Nephron (organoid): ENCODE data around the gene STPG2.

Experiments
- H3K27ac Mint-ChIP-seq, 3 experiments: 2 replicates each; pipeline ENCODE4 v1.8.0; 2020; ENCODE audit warnings: mixed read lengths in 3 of 3, mild to moderate bottlenecking in 2 of 3, moderate library complexity in 1 of 3
- H3K27me3 Mint-ChIP-seq: 2 replicates; pipeline ENCODE4 v1.8.0; 2021; ENCODE audit warnings: low read depth, mild to moderate bottlenecking, moderate library complexity, mixed read lengths
- H3K36me3 Mint-ChIP-seq: 2 replicates; pipeline ENCODE4 v1.8.0; 2020; ENCODE audit warnings: low read depth, mixed read lengths
- H3K4me1 Mint-ChIP-seq: 2 replicates; pipeline ENCODE4 v1.8.0; 2020; ENCODE audit warnings: mixed read lengths
- H3K4me3 Mint-ChIP-seq, 3 experiments: 2 replicates each; pipeline ENCODE4 v1.8.0; 2020; ENCODE audit warnings: mild to moderate bottlenecking in 3 of 3, mixed read lengths in 3 of 3, moderate library complexity in 2 of 3
- H3K9me3 Mint-ChIP-seq: 2 replicates; pipeline ENCODE4 v1.8.0; 2020; ENCODE audit warnings: mixed read lengths
- CTCF ChIP-seq, 3 experiments: fragments of 200-600 bp; sonication (generic); IDR thresholded peaks; one replicate each; pipeline ENCODE4 v1.5.0; 2021; ENCODE audit warnings: antibody characterized with exemption in 3 of 3; ENCODE audit not compliant: unreplicated experiment in 3 of 3

STPG2 gene

DNA sequence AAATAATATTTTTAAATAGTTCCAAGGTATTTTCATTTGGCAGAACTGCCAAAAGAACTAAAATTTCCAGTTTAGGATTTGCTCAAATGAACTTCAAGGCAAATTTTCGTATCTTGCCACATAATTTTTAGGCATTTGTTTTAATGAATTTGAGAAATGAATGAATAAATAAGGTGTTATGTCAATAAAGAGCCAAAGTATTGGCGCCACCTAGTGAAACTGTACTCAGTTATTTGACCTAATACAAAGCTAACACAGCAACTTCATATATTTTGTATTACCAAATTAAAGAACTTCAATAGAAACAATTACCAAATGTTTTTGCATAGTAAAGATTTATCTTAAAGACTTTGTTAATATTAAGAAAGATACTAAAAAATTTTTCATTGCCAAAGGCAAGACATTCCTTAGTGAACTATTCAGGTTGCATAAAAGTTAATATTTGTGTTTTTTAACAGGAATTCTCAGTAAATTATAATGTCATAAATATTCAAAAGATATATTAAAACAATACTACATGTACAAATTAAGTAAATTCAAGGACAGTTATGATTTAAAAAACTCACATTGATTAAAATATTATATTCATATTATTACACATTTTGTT, 50.3 kb downstream of the STPG2 start:
- peak; percentile 45 to 67 (median 63) for TF ChIP-seq CTCF (IDR thresholded peaks at IDR 0.05; ENCODE audit: unreplicated experiment in 3 of 3)
- H3K27ac Mint-ChIP-seq = no peak overlapping the region
- H3K4me1 Mint-ChIP-seq = no peaks in the 10 kb centered on the region
- H3K36me3 Mint-ChIP-seq = no peaks in the 10 kb centered on the region
- peaks cover 10% of the 10 kb centered on the region for H3K9me3 Mint-ChIP-seq
- no peak overlapping the region for H3K4me3 Mint-ChIP-seq
- H3K27me3 Mint-ChIP-seq = no peaks in the 10 kb centered on the region

DNA sequence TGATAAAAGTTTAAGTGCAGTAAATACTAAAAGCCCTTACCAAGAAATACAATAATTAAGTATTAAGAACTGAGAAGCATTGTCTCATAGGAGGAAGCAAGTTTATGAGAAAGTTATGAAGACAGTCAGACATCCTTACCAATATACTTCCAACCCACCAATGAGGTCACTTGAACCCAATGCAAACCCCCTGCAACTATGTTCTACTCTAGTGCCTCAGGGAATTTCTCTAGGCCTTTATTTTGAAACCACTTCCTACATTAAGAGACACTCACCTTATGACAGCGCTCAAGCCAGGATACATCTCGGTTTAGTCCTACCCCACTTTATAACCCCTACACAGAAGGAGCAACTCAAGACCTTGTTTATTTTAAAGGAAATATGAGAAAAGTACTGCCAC, 61.3 kb downstream of the STPG2 start:
- no peaks in the 10 kb centered on the region for H3K4me1 Mint-ChIP-seq
- H3K27me3 Mint-ChIP-seq = no peaks in the 10 kb centered on the region
- no peak overlapping the region for H3K27ac Mint-ChIP-seq
- H3K4me3 Mint-ChIP-seq = no peak overlapping the region
- H3K9me3 Mint-ChIP-seq = no peaks in the 10 kb centered on the region
- no peak for TF ChIP-seq CTCF (IDR thresholded peaks at IDR 0.05; ENCODE audit: unreplicated experiment in 3 of 3)
- H3K36me3 Mint-ChIP-seq = no peaks in the 10 kb centered on the region

DNA sequence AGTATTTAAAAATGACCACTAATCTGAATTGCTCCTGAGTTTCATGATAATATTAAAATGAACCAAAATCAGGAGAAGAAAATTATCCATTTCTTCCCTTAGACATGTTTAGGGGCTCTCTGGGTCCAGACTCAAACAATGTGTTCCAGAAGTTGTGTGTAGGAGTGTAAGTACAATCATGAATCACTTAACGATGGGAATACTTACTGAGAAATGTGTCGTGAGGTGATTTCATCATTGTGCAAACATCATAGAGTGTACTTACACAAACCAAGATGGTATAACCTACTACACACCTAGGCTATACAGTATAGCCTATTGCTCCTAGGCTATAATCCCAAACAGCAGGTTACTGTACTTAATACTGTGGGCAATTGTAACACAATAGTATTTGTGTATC, 74.8 kb downstream of the STPG2 start:
- H3K4me1 Mint-ChIP-seq = no peaks in the 10 kb centered on the region
- no peak overlapping the region for H3K4me3 Mint-ChIP-seq
- H3K36me3 Mint-ChIP-seq = no peaks in the 10 kb centered on the region
- peaks cover 13% of the 10 kb centered on the region for H3K9me3 Mint-ChIP-seq
- H3K27ac Mint-ChIP-seq = no peak overlapping the region
- TF ChIP-seq CTCF (IDR thresholded peaks at IDR 0.05; ENCODE audit: unreplicated experiment in 3 of 3) = no peak
- H3K27me3 Mint-ChIP-seq = no peaks in the 10 kb centered on the region

GRCh38 chr4:98055800-98056501, 87.3 kb downstream of the STPG2 start:
- Mint-ChIP-seq H3K27ac (no peak overlapping the region), H3K9me3 (peaks cover 13% of the 10 kb centered on the region), H3K4me3 (no peak overlapping the region), H3K4me1 (no peaks in the 10 kb centered on the region), H3K36me3 (no peaks in the 10 kb centered on the region), H3K27me3 (no peaks in the 10 kb centered on the region)
- TF ChIP-seq CTCF (IDR thresholded peaks at IDR 0.05; ENCODE audit: unreplicated experiment in 3 of 3) = no peak

DNA sequence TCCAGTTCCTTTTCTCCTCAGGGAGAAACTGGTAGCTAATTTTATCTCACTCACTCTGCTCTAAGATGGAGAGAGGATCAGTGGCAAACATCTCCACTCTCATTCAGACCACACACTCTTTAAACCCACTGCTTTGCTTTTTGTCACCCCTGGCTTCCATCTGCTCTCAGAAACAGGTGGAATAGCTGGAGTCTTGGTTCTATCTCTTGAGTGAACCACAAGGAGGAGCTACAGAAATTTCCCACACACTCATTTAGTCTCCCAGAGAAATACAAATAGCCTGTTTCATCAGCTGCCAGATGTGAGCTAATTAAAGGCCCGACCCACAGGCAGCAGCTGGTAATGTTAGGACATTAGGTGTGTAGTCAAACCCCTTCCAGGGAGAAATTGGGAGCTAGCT, 96.6 kb downstream of the STPG2 start:
- Mint-ChIP-seq H3K9me3 (peaks cover 5% of the 10 kb centered on the region), H3K27ac (no peak overlapping the region), H3K27me3 (no peaks in the 10 kb centered on the region)

More for the DNA sequence above, 96.6 kb downstream of the STPG2 start:
- no peak for TF ChIP-seq CTCF (IDR thresholded peaks at IDR 0.05; ENCODE audit: unreplicated experiment in 3 of 3)
- H3K36me3 Mint-ChIP-seq = no peaks in the 10 kb centered on the region
- no peaks in the 10 kb centered on the region for H3K4me1 Mint-ChIP-seq
- no peak overlapping the region for H3K4me3 Mint-ChIP-seq
